ENCODE results near the gene KCNIP3.

Gene KCNIP3

GRCh38 chr2:95392320-95392719 is 95.2 kb downstream of the KCNIP3 start:
- H3K27ac ChIP-seq: no peak overlapping the region
- no peak for TF ChIP-seq CTCF (conservative IDR thresholded peaks at IDR 0.05)
- TF ChIP-seq ZFX (IDR thresholded peaks at IDR 0.05): no peak

GRCh38 chr2:95392730-95393455 is 95.7 kb downstream of the KCNIP3 start:
- TF ChIP-seq ZFX (IDR thresholded peaks at IDR 0.05) (no peak), CTCF (conservative IDR thresholded peaks at IDR 0.05) (peak; percentile 24)
- no peak overlapping the region for H3K27ac ChIP-seq

GRCh38 chr2:95393901-95394300 is 96.8 kb downstream of the KCNIP3 start:
- TF ChIP-seq CTCF (conservative IDR thresholded peaks at IDR 0.05): no peak
- TF ChIP-seq ZFX (IDR thresholded peaks at IDR 0.05): no peak
- H3K27ac ChIP-seq: no peak overlapping the region

GRCh38 chr2:95399061-95399460 is 101.9 kb downstream of the KCNIP3 start:
- H3K27ac ChIP-seq: no peak overlapping the region
- TF ChIP-seq CTCF (conservative IDR thresholded peaks at IDR 0.05) (no peak), ZFX (IDR thresholded peaks at IDR 0.05) (no peak)

- TF ChIP-seq ZFX (IDR thresholded peaks at IDR 0.05) (no peak), CTCF (conservative IDR thresholded peaks at IDR 0.05) (no peak)
- H3K27ac ChIP-seq: peak overlapping the region; percentile 85; the same call in 1 of the 2 replicates
These were observed 104.3 kb downstream of the KCNIP3 start for GRCh38 chr2:95401480-95401879.

GRCh38 chr2:95402004-95402369 is 104.8 kb downstream of the KCNIP3 start:
- H3K27ac ChIP-seq: peak overlapping the region; percentile 85

GRCh38 chr2:95402370-95403203 is 105.4 kb downstream of the KCNIP3 start, which contains the start of gene FAHD2A:
Gene FAHD2A, plus strand, starts transcription at chr2:95402708. Its CDS starts 2,851 bp downstream, at chr2:95405559.
- peak within 1 kb of the TSS; percentile 85 for H3K27ac ChIP-seq

More at GRCh38 chr2:95402370-95403203, 105.4 kb downstream of the KCNIP3 start, which contains the start of gene FAHD2A:
- TF ChIP-seq ZFX (IDR thresholded peaks at IDR 0.05): 0 out of 2 replicates have a peak, but pooled peaks have one; percentile 32
- TF ChIP-seq CTCF (conservative IDR thresholded peaks at IDR 0.05): no peak

All from C4-2B (cell line).